Uterus (tissue), 4 donors: Measurements from ENCODE around the gene IGFN1. TPM values are rescaled to one million over a fixed set of nuclear protein-coding genes. Genes with fewer than 3 reads are reported as not detected.

Source experiments
- DNase-seq, 2 donors: peaks; one replicate each; pipeline ENCODE4 v3.0.0-alpha.2; 2019 to 2020
- H3K27ac ChIP-seq, 2 donors: fragments of 200-600 bp; sonication (generic); 1 replicate in 1 of 2; 2 replicates in 1 of 2; pipeline ENCODE4 v1.5.1; 2016 to 2018
- H3K27me3 ChIP-seq, 2 donors: fragments of 200-600 bp; sonication (generic); one replicate each; pipeline ENCODE4 v1.5.1; 2018 to 2019; ENCODE audit warnings: control low read depth in 1 of 2
- H3K36me3 ChIP-seq, 2 donors: fragments of 200-600 bp; sonication (generic); one replicate each; pipeline ENCODE4 v1.5.1; 2019; ENCODE audit warnings: control low read depth in 1 of 2
- H3K4me1 ChIP-seq, 2 donors: fragments of 200-600 bp; sonication (generic); one replicate each; pipeline ENCODE4 v1.5.1; 2018 to 2019; ENCODE audit warnings: control low read depth in 1 of 2
- H3K4me3 ChIP-seq, 2 donors: fragments of 200-600 bp; sonication (generic); 1 replicate in 1 of 2; 2 replicates in 1 of 2; pipeline ENCODE4 v1.5.1; 2018 to 2019; ENCODE audit warnings: mild to moderate bottlenecking in 1 of 2
- H3K9me3 ChIP-seq, 2 donors: fragments of 200-600 bp; sonication (generic); one replicate each; pipeline ENCODE4 v1.5.1; 2019; ENCODE audit warnings: control low read depth in 1 of 2
- POLR2A ChIP-seq, 2 donors: fragments of 450-650 bp; IDR thresholded peaks; one replicate each; pipeline ENCODE4 v1.6.1; 2016; ENCODE audit warnings: antibody characterized with exemption in 2 of 2, mild to moderate bottlenecking in 1 of 2, moderate library complexity in 1 of 2
- intact Hi-C: fragments of 100-400 bp; cut with DNase I; formaldehyde crosslinking; loops from one replicate; pipeline ENCODE4 v1.15.1; 2023; ENCODE audit warnings: low total_unique reads
- total RNA-seq, 4 donors: library from RNA; depleted of rRNA in 3 of 4; stranded (reverse); fragments of >200 nt in 3 of 4; gene quantifications; one replicate each; pipeline versions ENCODE4 v1.1.0 to v1.2.4, GENCODE V29; 2014 to 2023
- TF ChIP-seq, protein P1 (sequence below), 4 experiments: fragments of 200-600 bp in 2 of 4; fragments of 450-650 bp in 2 of 4; sonication (generic) in 2 of 4; IDR thresholded peaks; one replicate each; pipeline ENCODE4 v1.5.1; 2016 to 2019; ENCODE audit warnings: antibody characterized with exemption in 4 of 4, mild to moderate bottlenecking in 2 of 4, moderate library complexity in 1 of 4
- donor health status: DM: yes; HTN: yes; CAD: no.

Gene IGFN1
- total RNA-seq, 4 donors from 2014 or later, result 0.51 to 5.4 (median 2.1) TPM; not detected in 1

DNA sequence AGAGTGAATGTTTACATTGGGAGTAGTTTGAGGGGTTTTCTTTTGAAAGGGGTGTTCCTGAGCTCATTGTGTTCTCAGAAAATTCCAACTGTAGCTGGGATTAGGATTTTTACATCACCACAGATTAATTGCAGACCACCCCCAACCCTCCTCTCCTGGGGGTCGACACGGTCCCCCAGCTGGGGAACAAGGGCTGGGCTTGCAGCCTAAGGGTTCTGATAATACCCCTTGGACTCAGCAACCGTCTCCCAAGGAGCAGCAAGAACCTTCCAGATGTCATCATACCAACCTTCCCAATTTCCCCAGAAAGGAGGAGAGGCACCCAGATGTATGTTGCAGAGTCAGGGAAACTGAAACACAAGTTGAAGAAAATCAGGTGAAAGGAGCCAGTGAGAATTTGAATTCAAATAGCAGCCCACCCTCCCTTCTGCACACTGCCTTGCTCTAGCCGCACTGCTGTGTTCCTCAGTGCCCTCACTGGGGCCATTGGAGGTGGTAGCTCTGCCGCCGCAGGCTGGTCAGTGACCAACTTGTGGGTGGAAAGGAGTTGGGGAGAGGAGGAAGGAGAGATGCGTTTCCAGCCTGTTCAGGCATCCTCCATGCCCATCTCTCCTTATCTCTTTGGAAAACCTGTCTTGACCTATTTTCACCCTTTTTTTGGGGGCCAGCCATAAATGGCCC is 14.7 kb upstream of the IGFN1 start:
- H3K36me3 ChIP-seq, result no peaks in the 10 kb centered on the region
- no peak for DNase-seq
- TF ChIP-seq POLR2A (IDR thresholded peaks at IDR 0.05), result no peak
- TF ChIP-seq, protein P1, sequence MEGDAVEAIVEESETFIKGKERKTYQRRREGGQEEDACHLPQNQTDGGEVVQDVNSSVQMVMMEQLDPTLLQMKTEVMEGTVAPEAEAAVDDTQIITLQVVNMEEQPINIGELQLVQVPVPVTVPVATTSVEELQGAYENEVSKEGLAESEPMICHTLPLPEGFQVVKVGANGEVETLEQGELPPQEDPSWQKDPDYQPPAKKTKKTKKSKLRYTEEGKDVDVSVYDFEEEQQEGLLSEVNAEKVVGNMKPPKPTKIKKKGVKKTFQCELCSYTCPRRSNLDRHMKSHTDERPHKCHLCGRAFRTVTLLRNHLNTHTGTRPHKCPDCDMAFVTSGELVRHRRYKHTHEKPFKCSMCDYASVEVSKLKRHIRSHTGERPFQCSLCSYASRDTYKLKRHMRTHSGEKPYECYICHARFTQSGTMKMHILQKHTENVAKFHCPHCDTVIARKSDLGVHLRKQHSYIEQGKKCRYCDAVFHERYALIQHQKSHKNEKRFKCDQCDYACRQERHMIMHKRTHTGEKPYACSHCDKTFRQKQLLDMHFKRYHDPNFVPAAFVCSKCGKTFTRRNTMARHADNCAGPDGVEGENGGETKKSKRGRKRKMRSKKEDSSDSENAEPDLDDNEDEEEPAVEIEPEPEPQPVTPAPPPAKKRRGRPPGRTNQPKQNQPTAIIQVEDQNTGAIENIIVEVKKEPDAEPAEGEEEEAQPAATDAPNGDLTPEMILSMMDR (IDR thresholded peaks at IDR 0.05), result no peak
- H3K27me3 ChIP-seq, result no peaks in the 10 kb centered on the region
- no peak overlapping the region for H3K27ac ChIP-seq
- no peak overlapping the region for H3K4me3 ChIP-seq
- intact Hi-C loops, result no loop called here
- H3K9me3 ChIP-seq, result no peaks in the 10 kb centered on the region
- H3K4me1 ChIP-seq, result no peaks in the 10 kb centered on the region

DNA sequence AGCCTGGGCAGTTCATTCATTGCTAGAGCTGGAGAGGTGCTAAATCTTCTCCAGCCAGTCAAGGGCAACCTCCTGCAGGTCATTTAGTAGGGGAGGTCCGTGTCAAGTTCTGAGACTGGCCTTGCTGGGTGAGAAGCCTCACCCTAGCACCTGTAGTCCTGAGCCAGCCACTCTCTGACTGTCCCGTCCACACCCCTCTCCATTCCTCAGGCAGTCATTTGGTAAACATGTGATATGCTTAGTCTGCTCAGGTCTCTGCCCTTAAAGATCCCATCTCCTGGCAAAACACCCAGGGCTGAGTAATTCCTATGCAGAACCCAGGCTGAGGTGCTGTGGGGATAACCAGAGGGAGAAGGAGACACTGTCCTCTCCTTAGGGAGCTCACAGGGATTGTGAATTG is 13.7 kb upstream of the IGFN1 start:
- Histone ChIP-seq H3K27me3 (no peaks in the 10 kb centered on the region), H3K4me1 (no peaks in the 10 kb centered on the region), H3K27ac (no peak overlapping the region), H3K36me3 (no peaks in the 10 kb centered on the region), H3K4me3 (no peak overlapping the region), H3K9me3 (no peaks in the 10 kb centered on the region)
- TF ChIP-seq POLR2A (IDR thresholded peaks at IDR 0.05), result no peak
- TF ChIP-seq, protein P1 (IDR thresholded peaks at IDR 0.05), result no peak
- intact Hi-C loops, result no loop called here
- DNase-seq, result no peak

DNA sequence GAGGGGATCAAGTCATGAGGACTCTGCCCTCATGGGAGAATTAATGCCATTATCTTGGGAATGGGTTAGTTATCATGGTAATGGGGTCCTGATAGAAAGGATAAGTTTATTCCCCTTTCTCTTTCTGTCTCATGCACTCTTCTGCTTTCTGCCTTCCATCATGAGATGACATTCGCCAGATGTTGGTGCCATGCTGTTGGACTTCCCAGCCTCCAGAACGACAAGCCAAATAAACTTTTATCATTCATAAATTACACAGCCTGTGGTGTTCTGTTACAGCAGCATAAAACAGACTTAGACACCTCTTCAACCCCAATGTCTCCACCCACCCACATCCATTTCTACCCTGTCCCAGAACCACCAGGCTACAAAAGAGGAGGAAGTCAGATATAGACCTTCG is 11.9 kb upstream of the IGFN1 start:
- no peak for DNase-seq
- TF ChIP-seq, protein P1 (IDR thresholded peaks at IDR 0.05), result no peak
- no peak for TF ChIP-seq POLR2A (IDR thresholded peaks at IDR 0.05)
- no peaks in the 10 kb centered on the region for H3K4me1 ChIP-seq
- H3K4me3 ChIP-seq, result no peak overlapping the region
- intact Hi-C loops, result no loop called here
- no peaks in the 10 kb centered on the region for H3K9me3 ChIP-seq
- H3K27ac ChIP-seq, result no peak overlapping the region
- no peaks in the 10 kb centered on the region for H3K27me3 ChIP-seq
- no peaks in the 10 kb centered on the region for H3K36me3 ChIP-seq

DNA sequence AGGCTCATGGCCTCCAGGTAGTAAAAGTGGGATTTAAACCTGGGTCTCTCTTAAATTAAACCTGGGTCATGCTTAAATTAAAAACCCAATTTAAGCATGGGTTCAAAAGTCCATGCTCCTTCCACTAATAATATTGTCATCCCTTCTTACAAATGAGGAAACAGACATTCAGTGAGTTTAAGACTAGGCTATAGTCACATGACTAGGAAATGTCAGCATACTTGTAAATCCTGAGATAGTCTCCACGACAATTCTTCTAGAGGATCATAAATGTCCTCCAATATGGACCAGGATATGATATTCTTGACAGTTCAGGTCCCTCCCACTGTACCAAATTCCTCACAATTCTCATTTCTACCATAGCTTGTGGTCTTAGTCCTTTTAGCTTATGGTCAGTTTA is 10.5 kb upstream of the IGFN1 start:
- Histone ChIP-seq H3K4me3 (no peak overlapping the region), H3K27me3 (no peaks in the 10 kb centered on the region), H3K9me3 (no peaks in the 10 kb centered on the region), H3K36me3 (no peaks in the 10 kb centered on the region), H3K4me1 (peaks cover 0 to 8% of the 10 kb centered on the region in 2 donors), H3K27ac (no peak overlapping the region)
- no peak for DNase-seq
- intact Hi-C loops, result no loop called here
- TF ChIP-seq, protein P1 (IDR thresholded peaks at IDR 0.05), result no peak
- TF ChIP-seq POLR2A (IDR thresholded peaks at IDR 0.05), result no peak

DNA sequence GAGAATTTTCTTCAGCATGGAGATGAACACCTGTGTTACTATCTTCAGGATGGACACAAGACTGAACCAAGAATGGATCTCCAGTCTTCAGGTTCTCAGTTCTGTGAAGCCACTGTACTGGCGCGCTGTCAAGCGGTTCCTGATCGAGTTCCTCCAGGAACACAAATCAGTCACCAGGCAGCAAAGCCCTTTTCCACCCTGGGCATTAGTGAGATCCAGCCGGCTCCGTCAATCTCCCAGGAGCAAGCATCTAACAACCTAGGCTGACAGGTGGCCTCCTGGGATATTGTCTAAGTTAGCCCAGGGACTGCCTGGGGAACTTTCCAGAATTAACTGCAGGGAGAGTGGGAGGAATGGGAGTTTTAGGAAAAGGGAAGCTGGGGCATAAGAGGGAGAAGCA is 9.7 kb upstream of the IGFN1 start:
- Histone ChIP-seq H3K9me3 (no peaks in the 10 kb centered on the region), H3K4me3 (no peak overlapping the region), H3K27ac (no peak overlapping the region), H3K4me1 (peaks cover 0 to 13% of the 10 kb centered on the region in 2 donors), H3K27me3 (no peaks in the 10 kb centered on the region), H3K36me3 (no peaks in the 10 kb centered on the region)
- no peak for DNase-seq
- TF ChIP-seq, protein P1 (IDR thresholded peaks at IDR 0.05), result no peak
- TF ChIP-seq POLR2A (IDR thresholded peaks at IDR 0.05), result no peak
- intact Hi-C loops, result no loop called here
